ENCODE measurements around the gene ITM2B. TPM values are rescaled to one million over a fixed set of nuclear protein-coding genes. Genes with fewer than 3 reads are reported as not detected.

ITM2B gene
- total RNA-seq, result 80.0 and 312 TPM in 2 replicates

GRCh38 chr13:48233046-48233888 lies at the start of gene ITM2B:
ITM2B (plus strand) TSS chr13:48233206; CDS start chr13:48233361, 155 bp downstream.

GRCh38 chr13:48303359-48304142 lies 70.5 kb downstream of the ITM2B start, which contains the start of gene RB1:
RB1 (plus strand) TSS chr13:48303751; CDS start chr13:48303913, 162 bp downstream.

Other genes starting within 250 kb of the ITM2B start
- gene SUCLA2, start 231.9 kb upstream of the ITM2B start, total RNA-seq, result 81.3 and 82.9 TPM in 2 replicates
- gene NUDT15, start 195.5 kb upstream of the ITM2B start, total RNA-seq, result 21.6 and 32.1 TPM in 2 replicates
- gene MED4, start 138.1 kb upstream of the ITM2B start, total RNA-seq, result 27.3 and 28.8 TPM in 2 replicates
- 18.8 and 44.8 TPM in 2 replicates for gene RB1, start 70.5 kb downstream of the ITM2B start, total RNA-seq
- 9.9 and 13.1 TPM in 2 replicates for gene LPAR6, start 179.9 kb downstream of the ITM2B start, total RNA-seq

Data from nasal cavity respiratory epithelium epithelial cell of viscerocranial mucosa (primary cell).